CD4-positive, CD25-positive, alpha-beta regulatory T cell (primary cell): ENCODE data around the gene LHX3. TPM values are rescaled to one million over a fixed set of nuclear protein-coding genes. Genes with fewer than 3 reads are reported as not detected.

Experiments used
- ATAC-seq, 2 donors: fragments of 150-1000 bp; cut with Tn5 transposase; one replicate each; pipeline ENCODE4 v1.10.0; 2021; ENCODE audit warnings: low read depth in 2 of 2, moderate number of reproducible peaks in 2 of 2, moderate library complexity in 1 of 2
- DNase-seq, 3 donors: peaks; one replicate each; pipeline versions ENCODE4 v3.0.0 to v3.0.0-alpha.2; 2012 to 2022; ENCODE audit warnings: mixed read lengths in 1 of 3
- H3K27ac ChIP-seq: one replicate; pipeline ENCODE4 v1.7.0; 2013; ENCODE audit warnings: mild to moderate bottlenecking, low read length; ENCODE audit not compliant: insufficient read depth, poor library complexity, severe bottlenecking
- H3K27me3 ChIP-seq: one replicate; pipeline ENCODE4 v1.7.0; 2013; ENCODE audit warnings: low read length; ENCODE audit not compliant: control insufficient read depth, insufficient read depth
- H3K36me3 ChIP-seq: one replicate; pipeline ENCODE4 v1.7.0; 2013; ENCODE audit warnings: mild to moderate bottlenecking, low read length, moderate library complexity; ENCODE audit not compliant: control insufficient read depth, insufficient read depth
- H3K4me1 ChIP-seq: 2 replicates; pipeline ENCODE4 v1.7.0; 2013; ENCODE audit warnings: mild to moderate bottlenecking, low read length; ENCODE audit not compliant: insufficient read depth, control insufficient read depth, poor library complexity, severe bottlenecking
- H3K4me3 ChIP-seq: one replicate; pipeline ENCODE4 v1.7.0; 2013; ENCODE audit warnings: low read depth, mild to moderate bottlenecking, low read length, moderate library complexity
- H3K9me3 ChIP-seq, 2 experiments: 1 replicate in 1 of 2; 2 replicates in 1 of 2; pipeline ENCODE4 v1.7.0; 2013; ENCODE audit warnings: low read length in 2 of 2, mild to moderate bottlenecking in 1 of 2, moderate library complexity in 1 of 2; ENCODE audit not compliant: control insufficient read depth in 2 of 2
- H3K27ac Mint-ChIP-seq, 3 donors: one replicate each; pipeline ENCODE4 v1.8.0; 2020 to 2022; ENCODE audit warnings: mild to moderate bottlenecking in 3 of 3, mixed read lengths in 3 of 3, moderate library complexity in 2 of 3
- H3K27me3 Mint-ChIP-seq: one replicate; pipeline ENCODE4 v1.8.0; 2022; ENCODE audit warnings: mild to moderate bottlenecking, mixed read lengths
- H3K36me3 Mint-ChIP-seq: one replicate; pipeline ENCODE4 v1.8.0; 2020; ENCODE audit warnings: mixed read lengths
- H3K4me1 Mint-ChIP-seq, 4 donors: one replicate each; pipeline ENCODE4 v1.8.0; 2020 to 2022; ENCODE audit warnings: mixed read lengths in 4 of 4, mild to moderate bottlenecking in 1 of 4
- H3K4me3 Mint-ChIP-seq, 4 donors: one replicate each; pipeline ENCODE4 v1.8.0; 2020 to 2022; ENCODE audit warnings: mild to moderate bottlenecking in 4 of 4, mixed read lengths in 4 of 4, moderate library complexity in 3 of 4
- H3K9me3 Mint-ChIP-seq, 7 donors: one replicate each; pipeline ENCODE4 v1.8.0; 2020 to 2022; ENCODE audit warnings: mixed read lengths in 7 of 7, mild to moderate bottlenecking in 3 of 7, moderate library complexity in 2 of 7
- polyA plus RNA-seq, 4 donors: library from polyadenylated mRNA; unstranded; fragments of 300-500 nt; fragmentation: Illumina TruSeq; gene quantifications; one replicate each; pipeline ENCODE4 v1.2.3, GENCODE V29; 2021
- total RNA-seq: library from RNA; stranded (reverse); gene quantifications from one replicate; pipeline ENCODE4 v1.2.3, GENCODE V29; 2022

The LHX3 gene
- total and polyA plus RNA-seq, 5 donors from 2014 or later, result not detected

GRCh38 chr9:136178061-136178772 lies 26.7 kb downstream of the LHX3 start:
- no peaks in the 10 kb centered on the region for H3K9me3 ChIP-seq
- Mint-ChIP-seq H3K4me1 (no peaks in the 10 kb centered on the region), H3K36me3 (no peaks in the 10 kb centered on the region), H3K4me3 (no peak overlapping the region), H3K9me3 (no peaks in the 10 kb centered on the region), H3K27ac (no peak overlapping the region), H3K27me3 (no peaks in the 10 kb centered on the region)
- DNase-seq (no peak), ATAC-seq (no peak)
- no peak overlapping the region for H3K4me3 ChIP-seq
- H3K4me1 ChIP-seq, result no peaks in the 10 kb centered on the region
- H3K27ac ChIP-seq, result no peak overlapping the region
- no peaks in the 10 kb centered on the region for H3K27me3 ChIP-seq
- H3K36me3 ChIP-seq, result no peaks in the 10 kb centered on the region

GRCh38 chr9:136177224-136177623 lies 27.7 kb downstream of the LHX3 start:
- ATAC-seq, result no peak
- Histone ChIP-seq H3K4me3 (no peak overlapping the region), H3K36me3 (no peaks in the 10 kb centered on the region), H3K27ac (no peak overlapping the region), H3K9me3 (no peaks in the 10 kb centered on the region), H3K27me3 (no peaks in the 10 kb centered on the region), H3K4me1 (no peaks in the 10 kb centered on the region)
- no peaks in the 10 kb centered on the region for H3K36me3 Mint-ChIP-seq
- H3K4me3 Mint-ChIP-seq, result no peak overlapping the region
- no peaks in the 10 kb centered on the region for H3K27me3 Mint-ChIP-seq
- no peak overlapping the region for H3K27ac Mint-ChIP-seq
- no peaks in the 10 kb centered on the region for H3K4me1 Mint-ChIP-seq
- no peak for DNase-seq
- no peaks in the 10 kb centered on the region for H3K9me3 Mint-ChIP-seq

GRCh38 chr9:136175616-136176197 lies 29.2 kb downstream of the LHX3 start:
- Mint-ChIP-seq H3K27me3 (no peaks in the 10 kb centered on the region), H3K27ac (no peak overlapping the region), H3K36me3 (no peaks in the 10 kb centered on the region), H3K4me3 (no peak overlapping the region), H3K9me3 (peaks cover 0 to 3% (median 0%) of the 10 kb centered on the region in 7 donors), H3K4me1 (no peaks in the 10 kb centered on the region)
- Histone ChIP-seq H3K27me3 (no peaks in the 10 kb centered on the region), H3K36me3 (no peaks in the 10 kb centered on the region), H3K4me1 (no peaks in the 10 kb centered on the region), H3K27ac (no peak overlapping the region), H3K9me3 (no peaks in the 10 kb centered on the region), H3K4me3 (no peak overlapping the region)
- ATAC-seq (no peak), DNase-seq (no peak)

GRCh38 chr9:136174779-136175615 lies 29.9 kb downstream of the LHX3 start:
- Mint-ChIP-seq H3K27ac (no peak overlapping the region), H3K36me3 (no peaks in the 10 kb centered on the region), H3K27me3 (no peaks in the 10 kb centered on the region), H3K4me1 (no peaks in the 10 kb centered on the region), H3K4me3 (no peak overlapping the region), H3K9me3 (peaks cover 0 to 3% (median 0%) of the 10 kb centered on the region in 7 donors)
- H3K4me1 ChIP-seq, result no peaks in the 10 kb centered on the region
- DNase-seq (no peak), ATAC-seq (no peak)
- no peaks in the 10 kb centered on the region for H3K27me3 ChIP-seq
- H3K4me3 ChIP-seq, result no peak overlapping the region
- no peaks in the 10 kb centered on the region for H3K9me3 ChIP-seq
- H3K27ac ChIP-seq, result no peak overlapping the region
- no peaks in the 10 kb centered on the region for H3K36me3 ChIP-seq

- no peaks in the 10 kb centered on the region for H3K27me3 ChIP-seq
- Mint-ChIP-seq H3K27me3 (no peaks in the 10 kb centered on the region), H3K4me3 (no peak overlapping the region), H3K4me1 (no peaks in the 10 kb centered on the region), H3K9me3 (peaks cover 0 to 3% (median 0%) of the 10 kb centered on the region in 7 donors), H3K36me3 (no peaks in the 10 kb centered on the region), H3K27ac (no peak overlapping the region)
- no peaks in the 10 kb centered on the region for H3K36me3 ChIP-seq
- H3K4me3 ChIP-seq, result no peak overlapping the region
- H3K4me1 ChIP-seq, result no peaks in the 10 kb centered on the region
- H3K9me3 ChIP-seq, result no peaks in the 10 kb centered on the region
- DNase-seq (no peak), ATAC-seq (no peak)
- H3K27ac ChIP-seq, result no peak overlapping the region
These were observed 31.2 kb downstream of the LHX3 start for GRCh38 chr9:136173648-136174290.

- no peaks in the 10 kb centered on the region for H3K36me3 Mint-ChIP-seq
- Histone ChIP-seq H3K27me3 (no peaks in the 10 kb centered on the region), H3K4me3 (no peak overlapping the region), H3K9me3 (no peaks in the 10 kb centered on the region), H3K27ac (no peak overlapping the region), H3K4me1 (no peaks in the 10 kb centered on the region), H3K36me3 (no peaks in the 10 kb centered on the region)
- ATAC-seq, result no peak
- no peaks in the 10 kb centered on the region for H3K27me3 Mint-ChIP-seq
- no peak for DNase-seq
- H3K4me1 Mint-ChIP-seq, result no peaks in the 10 kb centered on the region
- no peak overlapping the region for H3K4me3 Mint-ChIP-seq
- H3K27ac Mint-ChIP-seq, result no peak overlapping the region
- H3K9me3 Mint-ChIP-seq, result peaks cover 0 to 3% (median 0%) of the 10 kb centered on the region in 7 donors
These were observed 32.4 kb downstream of the LHX3 start for GRCh38 chr9:136172412-136173079.

GRCh38 chr9:136171801-136172411 lies 33.0 kb downstream of the LHX3 start:
- Mint-ChIP-seq H3K36me3 (no peaks in the 10 kb centered on the region), H3K4me3 (no peak overlapping the region), H3K9me3 (peaks cover 0 to 3% (median 0%) of the 10 kb centered on the region in 7 donors), H3K27ac (no peak overlapping the region), H3K27me3 (no peaks in the 10 kb centered on the region), H3K4me1 (no peaks in the 10 kb centered on the region)
- H3K36me3 ChIP-seq, result no peaks in the 10 kb centered on the region
- DNase-seq (no peak), ATAC-seq (no peak)
- H3K27ac ChIP-seq, result no peak overlapping the region
- H3K4me1 ChIP-seq, result no peaks in the 10 kb centered on the region
- H3K27me3 ChIP-seq, result no peaks in the 10 kb centered on the region
- H3K4me3 ChIP-seq, result no peak overlapping the region
- H3K9me3 ChIP-seq, result no peaks in the 10 kb centered on the region
